G401.6 (cell line): ENCODE data around the gene IL1RAPL1.

Source experiments
- FAIRE-seq: peaks from 2 replicates; lab custom pipeline; 2012; peaks lifted over from hg19 to GRCh38; lab: Jason Lieb, UNC

The IL1RAPL1 gene

GRCh38 chrX:29130905-29131304, 543.7 kb downstream of the IL1RAPL1 start:
- no peak for FAIRE-seq

- FAIRE-seq, result no peak
Observed at GRCh38 chrX:29136904-29137303, 549.7 kb downstream of the IL1RAPL1 start.

GRCh38 chrX:29138003-29138402, 550.8 kb downstream of the IL1RAPL1 start:
- no peak for FAIRE-seq

GRCh38 chrX:29143356-29143755, 556.1 kb downstream of the IL1RAPL1 start:
- FAIRE-seq, result no peak

GRCh38 chrX:29143756-29144155, 556.5 kb downstream of the IL1RAPL1 start:
- FAIRE-seq, result no peak

GRCh38 chrX:29145316-29145715, 558.1 kb downstream of the IL1RAPL1 start:
- no peak for FAIRE-seq

- no peak for FAIRE-seq
Observed at GRCh38 chrX:29148511-29148910, 561.3 kb downstream of the IL1RAPL1 start.

- no peak for FAIRE-seq
Observed at GRCh38 chrX:29155286-29155685, 568.0 kb downstream of the IL1RAPL1 start.

GRCh38 chrX:29172880-29173279, 585.6 kb downstream of the IL1RAPL1 start:
- FAIRE-seq, result no peak

- no peak for FAIRE-seq
Observed at GRCh38 chrX:29187264-29187663, 600.0 kb downstream of the IL1RAPL1 start.

- no peak for FAIRE-seq
Observed at GRCh38 chrX:29196501-29196900, 609.3 kb downstream of the IL1RAPL1 start.

GRCh38 chrX:29215251-29215650, 628.0 kb downstream of the IL1RAPL1 start:
- FAIRE-seq, result no peak

GRCh38 chrX:29225670-29226069, 638.4 kb downstream of the IL1RAPL1 start:
- FAIRE-seq, result no peak

- no peak for FAIRE-seq
Observed at GRCh38 chrX:29229802-29230201, 642.6 kb downstream of the IL1RAPL1 start.

GRCh38 chrX:29231800-29232199, 644.6 kb downstream of the IL1RAPL1 start:
- FAIRE-seq, result no peak

- FAIRE-seq, result no peak
Observed at GRCh38 chrX:29233592-29234183, 646.4 kb downstream of the IL1RAPL1 start.

- no peak for FAIRE-seq
Observed at GRCh38 chrX:29237972-29238371, 650.7 kb downstream of the IL1RAPL1 start.

- FAIRE-seq, result no peak
Observed at GRCh38 chrX:29241809-29242208, 654.6 kb downstream of the IL1RAPL1 start.

GRCh38 chrX:29242856-29243255, 655.6 kb downstream of the IL1RAPL1 start:
- FAIRE-seq, result no peak

- no peak for FAIRE-seq
Observed at GRCh38 chrX:29243942-29244341, 656.7 kb downstream of the IL1RAPL1 start.

GRCh38 chrX:29254515-29254914, 667.3 kb downstream of the IL1RAPL1 start:
- no peak for FAIRE-seq

GRCh38 chrX:29257521-29257920, 670.3 kb downstream of the IL1RAPL1 start:
- FAIRE-seq, result no peak

- FAIRE-seq, result no peak
Observed at GRCh38 chrX:29269390-29269789, 682.1 kb downstream of the IL1RAPL1 start.

- no peak for FAIRE-seq
Observed at GRCh38 chrX:29274517-29274916, 687.3 kb downstream of the IL1RAPL1 start.

GRCh38 chrX:29275928-29276327, 688.7 kb downstream of the IL1RAPL1 start:
- FAIRE-seq, result no peak
